ENCODE data around the gene TXNIP.

The TXNIP gene

DNA sequence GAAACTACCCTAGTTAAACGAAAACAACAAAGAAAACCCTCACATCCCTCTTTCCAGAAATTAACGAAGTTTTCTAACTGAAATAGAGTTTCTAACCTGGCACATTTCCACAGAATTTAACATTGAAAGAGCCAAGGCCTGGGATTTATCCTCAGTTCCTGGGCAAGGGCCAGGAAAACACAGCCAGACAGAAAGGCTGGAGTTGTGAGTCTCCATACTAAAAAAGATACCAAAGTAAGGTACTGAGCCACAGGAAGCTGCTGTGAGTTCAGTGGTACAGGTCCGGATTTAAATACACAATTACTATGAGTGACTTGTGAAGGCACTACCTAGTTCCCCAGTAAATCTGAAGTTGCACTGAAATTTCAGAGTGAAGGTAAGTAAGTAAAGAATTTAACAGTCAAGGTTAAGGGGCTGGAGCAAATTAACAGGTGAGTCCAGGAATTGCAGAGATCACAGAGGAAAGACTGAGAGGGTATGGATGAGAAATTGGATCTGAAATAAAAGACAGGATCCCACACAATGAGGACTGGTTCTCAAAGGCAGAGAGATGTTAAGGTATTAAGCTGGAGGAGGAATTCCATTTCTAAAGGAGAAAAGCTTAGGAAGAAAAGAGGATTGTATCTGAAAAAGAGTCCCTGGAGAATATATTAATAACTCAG, 39.5 kb downstream of the TXNIP start:
- Mint-ChIP-seq H3K4me3 (peak overlapping the region; percentile 96), H3K4me1 (ENCODE audit: low read depth) (peaks cover 52% of the 10 kb centered on the region), H3K27me3 (ENCODE audit: low read depth) (peaks cover 6% of the 10 kb centered on the region), H3K36me3 (ENCODE audit: low read depth) (peaks cover 8% of the 10 kb centered on the region), H3K27ac (peak overlapping the region; percentile 92), H3K9me3 (no peaks in the 10 kb centered on the region)

DNA sequence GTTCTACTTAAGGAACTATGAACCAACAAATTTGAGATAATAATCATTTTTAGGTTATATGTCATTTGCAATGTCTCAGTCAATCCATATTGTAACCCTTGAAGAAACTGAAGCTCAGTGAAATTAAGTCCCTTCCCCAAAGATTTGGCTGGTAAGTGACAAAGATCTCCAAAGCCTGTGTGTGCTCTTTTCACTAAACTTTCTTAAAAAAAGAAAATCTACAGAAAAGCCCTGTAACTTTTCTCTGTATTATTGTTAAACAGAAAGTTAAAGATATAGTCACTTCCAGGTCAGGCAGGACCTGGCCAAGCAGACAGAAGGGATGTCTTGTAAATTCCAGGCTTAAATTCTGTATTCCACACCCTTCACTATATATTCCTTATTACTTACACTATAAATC, 40.0 kb downstream of the TXNIP start:
- Mint-ChIP-seq H3K4me3 (peak overlapping the region; percentile 96), H3K36me3 (ENCODE audit: low read depth) (peaks cover 11% of the 10 kb centered on the region), H3K27me3 (ENCODE audit: low read depth) (peaks cover 6% of the 10 kb centered on the region), H3K4me1 (ENCODE audit: low read depth) (peaks cover 52% of the 10 kb centered on the region), H3K27ac (peak overlapping the region; percentile 92), H3K9me3 (no peaks in the 10 kb centered on the region)

DNA sequence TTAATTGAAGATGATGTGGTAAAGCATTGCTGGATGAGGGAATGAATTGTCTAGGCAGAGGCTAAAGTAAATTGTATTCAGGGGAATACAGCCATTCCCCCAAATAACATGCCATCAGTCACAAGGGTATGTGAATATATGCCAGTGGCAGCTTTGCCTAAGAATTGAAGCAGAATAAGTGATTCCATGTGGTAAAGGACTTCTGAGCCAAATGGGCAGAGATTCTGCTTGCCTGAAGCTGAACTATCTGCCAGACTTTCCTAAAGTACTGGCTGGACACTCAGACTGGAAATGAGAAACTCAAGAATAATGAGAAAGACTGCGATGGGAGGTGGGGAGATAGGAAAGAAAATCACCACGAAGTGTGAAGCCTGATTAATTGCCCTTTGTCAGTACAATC, 40.9 kb downstream of the TXNIP start:
- Mint-ChIP-seq H3K27ac (no peak overlapping the region), H3K36me3 (ENCODE audit: low read depth) (peaks cover 11% of the 10 kb centered on the region), H3K4me3 (peak overlapping the region; percentile 33)

DNA sequence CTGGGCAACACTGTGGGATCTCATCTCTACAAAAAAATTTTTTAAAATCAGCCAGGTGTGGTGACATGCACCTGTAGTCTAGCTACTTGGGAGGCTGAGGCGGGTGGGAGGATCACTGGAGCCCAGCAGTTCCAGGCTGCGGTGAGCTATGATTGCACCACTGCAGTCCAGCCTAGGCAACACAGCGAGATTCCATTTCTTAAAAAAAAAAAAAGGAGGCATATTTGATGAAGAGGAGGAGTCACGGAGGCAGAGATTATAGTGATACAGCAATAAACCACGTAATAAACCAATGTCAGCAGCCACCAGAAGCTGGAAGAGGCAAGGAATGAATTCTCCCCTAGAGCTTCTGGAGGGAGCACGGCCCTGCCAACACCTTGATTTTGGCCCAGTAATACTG, 42.5 kb downstream of the TXNIP start:
- H3K4me1 Mint-ChIP-seq (ENCODE audit: low read depth) = peaks cover 48% of the 10 kb centered on the region
- H3K27me3 Mint-ChIP-seq (ENCODE audit: low read depth) = no peaks in the 10 kb centered on the region
- H3K36me3 Mint-ChIP-seq (ENCODE audit: low read depth) = peaks cover 18% of the 10 kb centered on the region
- no peaks in the 10 kb centered on the region for H3K9me3 Mint-ChIP-seq
- no peak overlapping the region for H3K4me3 Mint-ChIP-seq
- H3K27ac Mint-ChIP-seq = no peak overlapping the region

More for the DNA sequence above, 40.9 kb downstream of the TXNIP start:
- peaks cover 55% of the 10 kb centered on the region for H3K4me1 Mint-ChIP-seq (ENCODE audit: low read depth)
- no peaks in the 10 kb centered on the region for H3K9me3 Mint-ChIP-seq
- H3K27me3 Mint-ChIP-seq (ENCODE audit: low read depth) = peaks cover 6% of the 10 kb centered on the region

DNA sequence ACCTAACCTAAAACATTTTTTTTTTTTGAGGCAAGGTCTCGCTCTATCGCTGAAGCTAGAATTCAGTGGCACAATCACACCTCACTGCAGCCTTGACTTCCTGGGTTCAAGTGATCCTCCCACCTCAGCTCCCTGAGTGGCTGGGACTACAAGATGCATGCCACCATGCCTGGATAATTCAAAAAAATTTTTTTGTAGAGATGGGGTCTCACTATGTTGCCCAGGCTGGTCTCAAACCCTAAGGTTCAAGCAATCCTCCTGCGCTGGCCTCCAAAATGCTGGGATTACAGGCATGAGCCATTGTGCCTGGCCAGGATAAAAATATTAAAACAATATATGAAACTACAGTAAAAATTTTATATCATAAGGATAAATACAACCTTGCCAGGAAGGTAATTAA, 43.5 kb downstream of the TXNIP start:
- H3K27ac Mint-ChIP-seq = no peak overlapping the region
- no peaks in the 10 kb centered on the region for H3K9me3 Mint-ChIP-seq
- H3K4me3 Mint-ChIP-seq = no peak overlapping the region
- no peaks in the 10 kb centered on the region for H3K27me3 Mint-ChIP-seq (ENCODE audit: low read depth)
- peaks cover 18% of the 10 kb centered on the region for H3K36me3 Mint-ChIP-seq (ENCODE audit: low read depth)
- H3K4me1 Mint-ChIP-seq (ENCODE audit: low read depth) = peaks cover 42% of the 10 kb centered on the region

DNA sequence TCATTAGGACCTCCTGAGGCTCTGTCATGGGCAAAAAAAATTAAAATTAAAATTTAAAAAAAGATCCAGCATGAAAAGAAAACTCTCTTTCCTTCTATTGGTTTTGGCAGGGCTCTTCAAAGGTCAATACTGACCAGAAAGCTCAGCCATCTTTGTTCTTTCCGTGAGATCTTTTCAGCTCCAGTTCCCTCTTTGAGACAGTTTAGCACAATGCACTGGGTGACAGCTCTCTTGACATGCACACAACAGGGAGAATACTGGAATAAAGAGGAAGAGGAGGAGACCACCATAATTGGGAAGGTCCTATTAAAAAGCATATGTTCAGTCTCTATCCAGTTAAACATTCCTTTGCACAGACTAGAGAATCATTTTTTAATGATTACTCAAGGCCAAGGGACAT, 44.9 kb downstream of the TXNIP start:
- no peak overlapping the region for H3K4me3 Mint-ChIP-seq
- H3K36me3 Mint-ChIP-seq (ENCODE audit: low read depth) = peaks cover 21% of the 10 kb centered on the region
- H3K27me3 Mint-ChIP-seq (ENCODE audit: low read depth) = no peaks in the 10 kb centered on the region
- no peaks in the 10 kb centered on the region for H3K9me3 Mint-ChIP-seq
- peaks cover 35% of the 10 kb centered on the region for H3K4me1 Mint-ChIP-seq (ENCODE audit: low read depth)
- H3K27ac Mint-ChIP-seq = no peak overlapping the region

DNA sequence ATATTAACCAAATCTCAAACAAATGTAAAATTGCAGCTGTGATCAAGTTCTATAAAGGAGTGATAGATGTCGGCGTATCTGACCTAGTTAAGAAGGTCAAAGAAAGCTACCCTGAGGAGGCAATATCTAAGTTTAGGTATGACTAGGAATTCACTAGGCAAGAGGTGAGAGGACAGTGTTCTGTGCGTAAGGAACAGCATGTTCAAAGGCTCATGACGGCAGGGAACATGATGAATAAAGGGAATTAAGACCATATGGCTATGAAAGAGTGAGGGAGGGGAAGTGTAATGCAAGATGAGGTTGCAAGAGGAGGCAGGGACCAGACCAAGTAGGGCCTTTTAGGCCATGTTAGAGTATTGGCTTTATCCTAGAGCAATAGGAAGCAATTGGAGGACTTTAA, 47.2 kb downstream of the TXNIP start:
- H3K4me1 Mint-ChIP-seq (ENCODE audit: low read depth) = peaks cover 16% of the 10 kb centered on the region
- no peaks in the 10 kb centered on the region for H3K27me3 Mint-ChIP-seq (ENCODE audit: low read depth)

DNA sequence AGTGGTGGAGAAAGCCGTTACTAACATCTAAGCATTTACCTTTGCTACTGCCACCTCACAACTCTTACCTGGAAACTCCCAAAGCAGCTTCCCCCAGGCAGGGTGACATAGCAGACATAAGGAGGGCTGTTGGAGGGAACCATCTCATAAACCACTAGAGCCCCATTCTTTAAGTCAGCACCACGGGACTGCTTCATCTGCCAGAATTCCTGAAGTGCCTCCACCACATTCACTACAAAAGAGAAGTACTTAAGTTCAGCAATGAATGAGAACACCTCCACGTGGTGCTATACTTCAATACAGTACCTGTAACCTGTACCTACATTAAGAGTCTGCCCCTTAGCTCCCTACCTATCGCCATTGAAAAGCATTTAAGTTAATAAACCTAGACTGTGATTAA, 48.8 kb downstream of the TXNIP start:
- peaks cover 17% of the 10 kb centered on the region for H3K4me1 Mint-ChIP-seq (ENCODE audit: low read depth)
- H3K4me3 Mint-ChIP-seq = no peak overlapping the region
- no peaks in the 10 kb centered on the region for H3K27me3 Mint-ChIP-seq (ENCODE audit: low read depth)
- H3K36me3 Mint-ChIP-seq (ENCODE audit: low read depth) = peaks cover 22% of the 10 kb centered on the region
- H3K9me3 Mint-ChIP-seq = no peaks in the 10 kb centered on the region
- H3K27ac Mint-ChIP-seq = no peak overlapping the region

More for the DNA sequence above, 47.2 kb downstream of the TXNIP start:
- no peaks in the 10 kb centered on the region for H3K9me3 Mint-ChIP-seq
- no peak overlapping the region for H3K4me3 Mint-ChIP-seq
- peaks cover 18% of the 10 kb centered on the region for H3K36me3 Mint-ChIP-seq (ENCODE audit: low read depth)
- no peak overlapping the region for H3K27ac Mint-ChIP-seq

DNA sequence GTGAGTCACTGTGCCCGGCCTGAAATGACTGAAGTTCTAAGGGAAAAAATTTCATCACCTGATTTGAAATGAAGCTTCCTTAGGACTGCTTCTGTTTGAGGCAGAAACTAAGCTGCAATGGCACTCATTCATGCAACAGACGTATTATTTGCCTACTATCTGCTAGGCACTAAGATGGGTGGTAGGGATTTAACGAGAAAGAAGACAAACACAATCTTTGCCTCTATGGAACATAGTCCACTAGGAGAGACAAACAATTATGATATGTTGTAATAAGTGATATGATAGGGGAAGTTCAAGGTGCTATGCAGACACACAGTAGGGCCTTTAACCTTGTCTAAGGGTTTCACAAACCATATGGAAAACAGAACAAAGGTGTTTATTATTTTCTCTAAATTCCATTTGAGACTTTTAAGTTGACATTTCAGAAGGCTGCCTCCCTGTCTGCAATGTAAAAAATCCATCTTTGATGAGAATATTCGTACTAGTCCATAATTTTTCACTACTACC, 49.8 kb downstream of the TXNIP start:
- H3K4me3 Mint-ChIP-seq = no peak overlapping the region
- H3K36me3 Mint-ChIP-seq (ENCODE audit: low read depth) = peaks cover 23% of the 10 kb centered on the region
- no peaks in the 10 kb centered on the region for H3K9me3 Mint-ChIP-seq
- H3K27ac Mint-ChIP-seq = no peak overlapping the region
- H3K4me1 Mint-ChIP-seq (ENCODE audit: low read depth) = peaks cover 14% of the 10 kb centered on the region
- H3K27me3 Mint-ChIP-seq (ENCODE audit: low read depth) = no peaks in the 10 kb centered on the region

DNA sequence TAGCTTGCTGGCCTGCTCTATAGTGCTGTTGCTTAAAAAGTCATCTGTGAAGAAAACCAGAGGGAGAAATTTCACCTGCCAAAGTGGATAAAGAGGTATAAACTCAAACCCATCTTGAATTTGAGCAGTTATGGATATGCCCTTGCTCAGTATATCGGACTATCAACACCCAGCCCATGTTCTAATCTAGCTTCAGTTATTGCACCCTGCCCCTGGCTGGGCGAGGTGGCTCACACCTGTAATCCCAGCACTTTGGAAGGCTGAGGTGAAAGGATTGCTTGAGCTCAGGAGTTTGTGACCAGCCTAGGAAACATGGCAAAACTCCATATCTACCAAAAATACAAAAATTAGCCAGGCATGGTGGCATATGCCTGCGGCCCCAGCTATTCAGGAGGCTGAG, 51.8 kb downstream of the TXNIP start:
- peaks cover 2% of the 10 kb centered on the region for H3K4me1 Mint-ChIP-seq (ENCODE audit: low read depth)
- peaks cover 18% of the 10 kb centered on the region for H3K36me3 Mint-ChIP-seq (ENCODE audit: low read depth)
- no peaks in the 10 kb centered on the region for H3K27me3 Mint-ChIP-seq (ENCODE audit: low read depth)
- no peaks in the 10 kb centered on the region for H3K9me3 Mint-ChIP-seq
- no peak overlapping the region for H3K27ac Mint-ChIP-seq
- H3K4me3 Mint-ChIP-seq = no peak overlapping the region

DNA sequence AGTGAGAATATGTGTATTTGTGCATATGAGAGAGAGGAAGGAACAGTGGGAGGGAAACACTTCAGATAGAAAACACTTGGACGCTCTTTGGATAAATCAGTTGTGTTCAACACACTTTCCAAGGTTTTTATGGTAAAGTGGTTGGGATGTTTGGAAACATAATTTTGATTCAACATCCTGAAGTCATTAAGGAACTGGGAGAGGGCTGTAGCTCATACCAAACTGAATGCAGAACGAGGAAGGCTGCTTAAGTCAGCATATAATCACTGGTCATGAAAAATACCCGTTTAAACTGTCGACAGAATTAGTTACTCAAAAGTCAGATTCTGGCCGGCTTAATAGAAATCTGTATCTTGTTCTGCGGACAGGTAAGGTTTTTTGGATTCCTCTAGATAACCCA, 53.5 kb downstream of the TXNIP start:
- peaks cover 15% of the 10 kb centered on the region for H3K36me3 Mint-ChIP-seq (ENCODE audit: low read depth)
- no peak overlapping the region for H3K4me3 Mint-ChIP-seq
- no peak overlapping the region for H3K27ac Mint-ChIP-seq
- no peaks in the 10 kb centered on the region for H3K27me3 Mint-ChIP-seq (ENCODE audit: low read depth)
- H3K4me1 Mint-ChIP-seq (ENCODE audit: low read depth) = peaks cover 2% of the 10 kb centered on the region
- H3K9me3 Mint-ChIP-seq = no peaks in the 10 kb centered on the region

All from T-helper 1 cell treated with Interleukin-12 subunit alpha and Interleukin-12 subunit beta and Interleukin-4 antibody, amounts not matched to agents 30 μg/mL and 1 μg/mL, for 36 hours (primary cell).